ENCODE data around the gene ZNF552. TPM values are rescaled to one million over a fixed set of nuclear protein-coding genes. Genes with fewer than 3 reads are reported as not detected.
"Not testable (repeated sequence)": the region's sequence is repeated elsewhere in the genome, so short reads cannot be mapped to it uniquely, and the experiment has no call there.

Gene ZNF552
- total and polyA plus RNA-seq, 2 of the 4 experiments (the other 2 are of a cell fraction), result 2.8 to 4.7 TPM

- dilution Hi-C loops (cut with HindIII; ENCODE audit: low sequenced_read_pairs, unreplicated experiment), result not testable (repeated sequence)
Observed at GRCh38 chr19:57821501-57821900, 6.8 kb upstream of the ZNF552 start.

DNA sequence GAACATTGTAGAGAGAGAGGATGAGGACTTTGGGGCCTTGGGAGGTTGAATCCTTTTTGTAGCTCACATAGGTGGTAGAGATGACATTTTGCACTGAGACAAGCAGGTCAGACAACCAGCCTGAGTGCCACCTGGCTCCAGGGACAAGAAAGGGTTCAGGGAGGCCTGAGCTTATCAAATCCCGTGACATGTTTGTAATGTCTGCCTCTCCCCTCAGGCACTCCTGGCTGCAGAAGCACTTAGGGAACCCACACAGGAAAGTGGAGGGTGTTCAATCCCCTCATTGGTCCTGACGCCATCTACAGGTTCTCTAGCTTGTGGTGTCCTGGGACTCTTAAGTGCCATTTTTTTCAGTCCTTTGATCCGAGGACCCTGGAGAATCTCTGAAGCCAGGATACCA lies 6.4 kb upstream of the ZNF552 start:
- WGBS, 2 experiments (ENCODE audit: extremely low coverage in 2 of 2, insufficient read length in 1 of 2), result no CpG with 5 or more reads among the region's 3 CpGs
- Histone ChIP-seq H3K23ac (ENCODE audit: low read depth, low read length) (peak overlapping the region; percentile 52), H3K79me1 (ENCODE audit: low read depth in 1 of 2, low read length in 2 of 2) (peaks cover 4 to 61% of the 10 kb centered on the region in 2 experiments; a peak in 3 of 4 replicates), H4K20me1 (ENCODE audit: insufficient read depth, low read length) (peaks cover 19% of the 10 kb centered on the region)
- CTCF ChIA-PET; H3K36me3 ChIP-seq (ENCODE audit: control insufficient read depth, insufficient read depth, low read length); H3K56ac ChIP-seq (ENCODE audit: extremely low read depth, insufficient read depth, low read length); H2AK5ac ChIP-seq (ENCODE audit: low read depth, low read length); H4K91ac ChIP-seq (ENCODE audit: insufficient read depth, low read depth, low read length); H3K9me1 ChIP-seq (ENCODE audit: insufficient read depth, low read length); H3K4ac ChIP-seq (ENCODE audit: low read depth, low read length); intact Hi-C loops (cut with micrococcal nuclease); dilution Hi-C loops (cut with HindIII; ENCODE audit: low sequenced_read_pairs, unreplicated experiment); H2BK5ac ChIP-seq (ENCODE audit: low read depth, low read length, poor library complexity, severe bottlenecking); H3K4me3 ChIP-seq (ENCODE audit: insufficient read depth, low read depth, low read length); H3K27me3 ChIP-seq (ENCODE audit: control insufficient read depth, insufficient read depth, low read length); H2BK15ac ChIP-seq (ENCODE audit: low read depth, low read length); H3K14ac ChIP-seq (replicated peaks; ENCODE audit: low read depth, low read length); ATAC-seq (ENCODE audit: low read depth); H2AFZ ChIP-seq (replicated peaks; ENCODE audit: low read length, poor library complexity); BruUV-seq (replicated peaks); H3K27ac ChIP-seq (ENCODE audit: insufficient read depth, low read length); in situ Hi-C loops (cut with MboI; ENCODE audit: low sequenced_read_pairs); H3K4me1 ChIP-seq (ENCODE audit: control insufficient read depth, insufficient read depth, low read length); H2AK9ac ChIP-seq (replicated peaks; ENCODE audit: low read depth, low read length, poor library complexity); H2BK120ac ChIP-seq (ENCODE audit: low read depth, low read length); H3K18ac ChIP-seq (ENCODE audit: low read depth, low read length); H3K4me2 ChIP-seq (ENCODE audit: low read depth, low read length); H3K9ac ChIP-seq (ENCODE audit: low read depth, low read length); H4K5ac ChIP-seq (ENCODE audit: low read depth, low read length); POLR2A ChIA-PET (ENCODE audit: unreplicated experiment); H2BK20ac ChIP-seq (ENCODE audit: low read depth, low read length); H4K8ac ChIP-seq (ENCODE audit: low read depth in 2 of 2, low read length in 2 of 2); DNase-seq; H3K9me3 ChIP-seq (ENCODE audit: control insufficient read depth, insufficient read depth, low read length): not testable (repeated sequence)

More at GRCh38 chr19:57821501-57821900, 6.8 kb upstream of the ZNF552 start:
- BruUV-seq (replicated peaks); H4K5ac ChIP-seq (ENCODE audit: low read depth, low read length); H2BK5ac ChIP-seq (ENCODE audit: low read depth, low read length, poor library complexity, severe bottlenecking); H3K9me1 ChIP-seq (ENCODE audit: insufficient read depth, low read length); H4K91ac ChIP-seq (ENCODE audit: insufficient read depth, low read depth, low read length); H3K4me1 ChIP-seq (ENCODE audit: control insufficient read depth, insufficient read depth, low read length); in situ Hi-C loops (cut with MboI; ENCODE audit: low sequenced_read_pairs); H3K18ac ChIP-seq (ENCODE audit: low read depth, low read length); H4K8ac ChIP-seq (ENCODE audit: low read depth in 2 of 2, low read length in 2 of 2); H2AFZ ChIP-seq (replicated peaks; ENCODE audit: low read length, poor library complexity); H2BK15ac ChIP-seq (ENCODE audit: low read depth, low read length); H3K9ac ChIP-seq (ENCODE audit: low read depth, low read length); intact Hi-C loops (cut with micrococcal nuclease); H3K4me2 ChIP-seq (ENCODE audit: low read depth, low read length); H3K27ac ChIP-seq (ENCODE audit: insufficient read depth, low read length); H3K9me3 ChIP-seq (ENCODE audit: control insufficient read depth, insufficient read depth, low read length); H2BK20ac ChIP-seq (ENCODE audit: low read depth, low read length); DNase-seq; H3K36me3 ChIP-seq (ENCODE audit: control insufficient read depth, insufficient read depth, low read length); POLR2A ChIA-PET (ENCODE audit: unreplicated experiment); H3K4ac ChIP-seq (ENCODE audit: low read depth, low read length); ATAC-seq (ENCODE audit: low read depth); H2AK9ac ChIP-seq (replicated peaks; ENCODE audit: low read depth, low read length, poor library complexity); H3K27me3 ChIP-seq (ENCODE audit: control insufficient read depth, insufficient read depth, low read length); H2BK120ac ChIP-seq (ENCODE audit: low read depth, low read length); H2AK5ac ChIP-seq (ENCODE audit: low read depth, low read length); H3K14ac ChIP-seq (replicated peaks; ENCODE audit: low read depth, low read length); H3K4me3 ChIP-seq (ENCODE audit: insufficient read depth, low read depth, low read length); H3K56ac ChIP-seq (ENCODE audit: extremely low read depth, insufficient read depth, low read length); CTCF ChIA-PET; H3K23ac ChIP-seq (ENCODE audit: low read depth, low read length): not testable (repeated sequence)
- no CpG with 5 or more reads among the region's 3 CpGs for WGBS, 2 experiments (ENCODE audit: extremely low coverage in 2 of 2, insufficient read length in 1 of 2)
- H4K20me1 ChIP-seq (ENCODE audit: insufficient read depth, low read length), result peaks cover 23% of the 10 kb centered on the region
- peaks cover 7 to 65% of the 10 kb centered on the region in 2 experiments for H3K79me1 ChIP-seq (ENCODE audit: low read depth in 1 of 2, low read length in 2 of 2)

Measured in IMR-90 (cell line).